ENCODE results near the gene PCDHGA5. TPM values are rescaled to one million over a fixed set of nuclear protein-coding genes. Genes with fewer than 3 reads are reported as not detected.
A peak's percentile ranks its signal among the peaks of the same experiment; 100 is the strongest.
"Not testable (repeated sequence)": the region's sequence is repeated elsewhere in the genome, so short reads cannot be mapped to it uniquely, and the experiment has no call there.

PCDHGA5 gene
- total RNA-seq, 2 experiments from 2014 or later: 0.08 TPM; not detected in 1

GRCh38 chr5:141338538-141339306 is 25.2 kb upstream of the PCDHGA5 start, which contains the start of gene PCDHGA2:
Gene PCDHGA2 (plus strand): TSS chr5:141338760.
- peaks cover 34 to 54% of the 10 kb centered on the region in 2 experiments for H3K9me3 ChIP-seq (ENCODE audit: control insufficient read depth in 1 of 2, insufficient read depth in 1 of 2, low read length in 2 of 2)

GRCh38 chr5:141340781-141341354 is 23.1 kb upstream of the PCDHGA5 start:
- DNase-seq; H3K27ac ChIP-seq (ENCODE audit: low read depth in 1 of 2, low read length in 2 of 2); POLR2A ChIA-PET; H3K4me3 Mint-ChIP-seq; ATAC-seq (ENCODE audit: poor library complexity); intact Hi-C loops (cut with DNase I, micrococcal nuclease); H3K4me1 ChIP-seq (ENCODE audit: insufficient read depth, low read length); H3K4me1 Mint-ChIP-seq (ENCODE audit: low read depth); H3K36me3 ChIP-seq (ENCODE audit: insufficient read depth, low read length); CTCF ChIA-PET; H3K4me3 ChIP-seq (ENCODE audit: low read length); H3K27ac Mint-ChIP-seq: not testable (repeated sequence)
- H3K9me3 ChIP-seq (ENCODE audit: control insufficient read depth in 1 of 2, insufficient read depth in 1 of 2, low read length in 2 of 2): peaks cover 47 to 64% of the 10 kb centered on the region in 2 experiments
- peaks cover 88% of the 10 kb centered on the region for H3K27me3 Mint-ChIP-seq
- H3K9me3 Mint-ChIP-seq: peaks cover 28% of the 10 kb centered on the region
- peaks cover 55 to 62% of the 10 kb centered on the region in 2 experiments for H3K27me3 ChIP-seq (ENCODE audit: control insufficient read depth in 1 of 2, insufficient read depth in 2 of 2, low read length in 2 of 2)
- peaks cover 54% of the 10 kb centered on the region for H3K36me3 Mint-ChIP-seq (ENCODE audit: low read depth)

More at GRCh38 chr5:141338538-141339306, 25.2 kb upstream of the PCDHGA5 start, which contains the start of gene PCDHGA2:
- H3K36me3 Mint-ChIP-seq (ENCODE audit: low read depth): peaks cover 56% of the 10 kb centered on the region
- H3K4me1 Mint-ChIP-seq (ENCODE audit: low read depth): no peaks in the 10 kb centered on the region
- Histone ChIP-seq H3K4me1 (ENCODE audit: insufficient read depth, low read length) (no peaks in the 10 kb centered on the region), H3K4me3 (ENCODE audit: low read length) (no peak within 1 kb of the TSS), H3K36me3 (ENCODE audit: insufficient read depth, low read length) (no peaks in the 10 kb centered on the region), H3K27ac (ENCODE audit: low read depth in 1 of 2, low read length in 2 of 2) (no peak within 1 kb of the TSS), H3K27me3 (ENCODE audit: control insufficient read depth in 1 of 2, insufficient read depth in 2 of 2, low read length in 2 of 2) (peaks cover 45 to 66% of the 10 kb centered on the region in 2 experiments)
- POLR2A ChIA-PET: interaction anchor here (1.9 kb wide), 1 partner anchor 18 kb away, joined by 7 read pairs; the partner anchor contains the start of gene TAF7
- TF ChIP-seq CTCF (IDR thresholded peaks at IDR 0.05): no peak
- no peak within 1 kb of the TSS for H3K27ac Mint-ChIP-seq
- H3K27me3 Mint-ChIP-seq: peaks cover 94% of the 10 kb centered on the region
- no peak within 1 kb of the TSS for H3K4me3 Mint-ChIP-seq
- ATAC-seq (ENCODE audit: poor library complexity): no peak
- peaks cover 32% of the 10 kb centered on the region for H3K9me3 Mint-ChIP-seq
- CTCF ChIA-PET: interaction anchor here (1.0 to 1.5 kb wide), 4 partner anchors 8 to 219 kb away, joined by 3 to 4 read pairs (median 4); partner anchors contain the start of genes PCDHGA1, PCDHGB1 and TAF7
- peak in 2 of 14 experiments; percentile 6 to 21 for DNase-seq
- intact Hi-C loops (cut with DNase I, micrococcal nuclease): no loop called here

- Histone ChIP-seq H3K27me3 (ENCODE audit: control insufficient read depth in 1 of 2, insufficient read depth in 2 of 2, low read length in 2 of 2) (peaks cover 58 to 62% of the 10 kb centered on the region in 2 experiments), H3K9me3 (ENCODE audit: control insufficient read depth in 1 of 2, insufficient read depth in 1 of 2, low read length in 2 of 2) (peaks cover 46 to 58% of the 10 kb centered on the region in 2 experiments), H3K4me1 (ENCODE audit: insufficient read depth, low read length) (no peaks in the 10 kb centered on the region), H3K27ac (ENCODE audit: low read depth in 1 of 2, low read length in 2 of 2) (no peak overlapping the region), H3K4me3 (ENCODE audit: low read length) (no peak overlapping the region), H3K36me3 (ENCODE audit: insufficient read depth, low read length) (no peaks in the 10 kb centered on the region)
- Mint-ChIP-seq H3K4me1 (ENCODE audit: low read depth) (no peaks in the 10 kb centered on the region), H3K4me3 (no peak overlapping the region), H3K36me3 (ENCODE audit: low read depth) (peaks cover 45% of the 10 kb centered on the region), H3K9me3 (peaks cover 18% of the 10 kb centered on the region), H3K27ac (no peak overlapping the region), H3K27me3 (peaks cover 87% of the 10 kb centered on the region)
- no peak for TF ChIP-seq CTCF (IDR thresholded peaks at IDR 0.05)
- ChIA-PET CTCF (interaction anchor here (1.0 to 1.7 kb wide), 2 partner anchors 23 to 215 kb away, joined by 3 to 6 read pairs; partner anchors contain the start of gene TAF7), POLR2A (no interaction called here)
- intact Hi-C loops (cut with DNase I, micrococcal nuclease): no loop called here
- DNase-seq (no peak), ATAC-seq (ENCODE audit: poor library complexity) (no peak)
Observed at GRCh38 chr5:141342773-141343172, 21.2 kb upstream of the PCDHGA5 start.

Measured in CD4-positive, alpha-beta T cell (primary cell).